WTC11 (cell line): ENCODE results near the gene TTLL11. TPM values are rescaled to one million over a fixed set of nuclear protein-coding genes. Genes with fewer than 3 reads are reported as not detected.

Source experiments
- ATAC-seq: fragments of 200-7000 bp; cut with Tn5 transposase; 2 replicates; pipeline ENCODE4 v1.10.0; 2021; ENCODE audit warnings: mild to moderate bottlenecking, moderate library complexity
- CTCF ChIA-PET: fragments of 300-600 bp; sonication (Branson Sonifier 250); formaldehyde crosslinking; loops from one replicate; lab custom pipeline; 2021; ENCODE audit warnings: antibody characterized with exemption; lab: Charles Lee
- POLR2A ChIA-PET: fragments of 350-600 bp; sonication (Branson Sonifier 250); formaldehyde crosslinking; loops from one replicate; lab custom pipeline; 2021; ENCODE audit warnings: antibody characterized with exemption; lab: Charles Lee
- DNase-seq: peaks from one replicate; pipeline ENCODE4 v3.0.0; 2021; ENCODE audit warnings: low spot score
- H3K27ac Mint-ChIP-seq: 2 replicates; pipeline ENCODE4 v1.8.0; 2021; ENCODE audit warnings: mixed read lengths
- H3K27me3 Mint-ChIP-seq: 2 replicates; pipeline ENCODE4 v1.8.0; 2021; ENCODE audit warnings: low read depth, mild to moderate bottlenecking, moderate library complexity, mixed read lengths
- H3K36me3 Mint-ChIP-seq: 2 replicates; pipeline ENCODE4 v1.8.0; 2021; ENCODE audit warnings: mixed read lengths
- H3K4me1 Mint-ChIP-seq: 2 replicates; pipeline ENCODE4 v1.8.0; 2022; ENCODE audit warnings: mixed read lengths
- H3K4me3 Mint-ChIP-seq: 2 replicates; pipeline ENCODE4 v1.8.0; 2021; ENCODE audit warnings: mild to moderate bottlenecking, moderate library complexity, mixed read lengths
- H3K9me3 Mint-ChIP-seq: 2 replicates; pipeline ENCODE4 v1.8.0; 2021; ENCODE audit warnings: mixed read lengths
- ATF3 ChIP-seq: sonication (generic); formaldehyde crosslinking; conservative IDR thresholded peaks from 2 replicates; pipeline ENCODE4 v1.8.1; 2022; ENCODE audit warnings: mild to moderate bottlenecking, missing genetic modification reagents
- ATF6 ChIP-seq: sonication (generic); formaldehyde crosslinking; IDR thresholded peaks from 2 replicates; pipeline ENCODE4 v1.8.1; 2023; ENCODE audit warnings: mild to moderate bottlenecking, missing genetic modification reagents
- EMX1 ChIP-seq: fragments of 250-450 bp; sonication (Bioruptor Pico); IDR thresholded peaks from 2 replicates; pipeline ENCODE4 v1.8.0; 2021; ENCODE audit warnings: mild to moderate bottlenecking
- ESRRA ChIP-seq: sonication (generic); formaldehyde crosslinking; IDR thresholded peaks from 2 replicates; pipeline ENCODE4 v1.8.1; 2022; ENCODE audit warnings: mild to moderate bottlenecking, missing genetic modification reagents, borderline replicate concordance
- GRHL2 ChIP-seq: fragments of 250-450 bp; sonication (Bioruptor Pico); IDR thresholded peaks from 2 replicates; pipeline ENCODE4 v1.8.0; 2022; ENCODE audit warnings: mild to moderate bottlenecking, moderate library complexity; ENCODE audit not compliant: insufficient replicate concordance, severe bottlenecking
- GTF2I ChIP-seq: fragments of 250-450 bp; sonication (Bioruptor Pico); conservative IDR thresholded peaks from 2 replicates; pipeline ENCODE4 v1.4.0; 2021; ENCODE audit warnings: mild to moderate bottlenecking
- IRF1 ChIP-seq: sonication (generic); formaldehyde crosslinking; IDR thresholded peaks from 2 replicates; pipeline ENCODE4 v1.8.0; 2023; ENCODE audit warnings: missing genetic modification reagents
- MAX ChIP-seq: sonication (generic); formaldehyde crosslinking; IDR thresholded peaks from 2 replicates; pipeline ENCODE4 v1.8.0; 2022; ENCODE audit warnings: mild to moderate bottlenecking, missing genetic modification reagents
- RELA ChIP-seq: sonication (generic); formaldehyde crosslinking; IDR thresholded peaks from 2 replicates; pipeline ENCODE4 v1.8.1; 2022; ENCODE audit warnings: missing genetic modification reagents, mild to moderate bottlenecking, borderline replicate concordance
- SOX15 ChIP-seq: fragments of 250-450 bp; sonication (Bioruptor Pico); IDR thresholded peaks from 2 replicates; pipeline ENCODE4 v1.9.0; 2021; ENCODE audit warnings: mild to moderate bottlenecking
- USF1 ChIP-seq: sonication (generic); formaldehyde crosslinking; IDR thresholded peaks from 2 replicates; pipeline ENCODE4 v1.8.0; 2022; ENCODE audit warnings: mild to moderate bottlenecking, missing genetic modification reagents
- ZNF512 ChIP-seq: sonication (generic); formaldehyde crosslinking; IDR thresholded peaks from 2 replicates; pipeline ENCODE4 v1.8.1; 2022; ENCODE audit warnings: missing genetic modification reagents, borderline replicate concordance
- ZNF532 ChIP-seq: fragments of 250-450 bp; sonication (Bioruptor Pico); IDR thresholded peaks from 2 replicates; pipeline ENCODE4 v1.9.0; 2021; ENCODE audit warnings: mild to moderate bottlenecking, borderline replicate concordance
- total RNA-seq: library from RNA; stranded (reverse); gene quantifications from 3 replicates; pipeline ENCODE4 v1.2.3, GENCODE V29; 2021

TTLL11 gene
- total RNA-seq, 1 experiment from 2014 or later = 1.1 TPM

GRCh38 chr9:122031157-122031556, 62.0 kb downstream of the TTLL11 start (continued):
- TF ChIP-seq RELA (CRISPR knock-in tag) = no peak
- no peak for TF ChIP-seq GRHL2 (CRISPR knock-in tag)
- TF ChIP-seq SOX15 (CRISPR knock-in tag) = no peak

GRCh38 chr9:122030357-122030756, 62.8 kb downstream of the TTLL11 start:
- no peak overlapping the region for H3K4me3 Mint-ChIP-seq
- no peak for TF ChIP-seq IRF1 (CRISPR knock-in tag)
- TF ChIP-seq EMX1 = no peak
- TF ChIP-seq ESRRA (CRISPR knock-in tag) = no peak
- no peak for TF ChIP-seq GTF2I (CRISPR knock-in tag)
- no peak for TF ChIP-seq USF1
- no peak for TF ChIP-seq ATF6 (CRISPR knock-in tag)
- DNase-seq (no peak), ATAC-seq (no peak)
- no peak overlapping the region for H3K27ac Mint-ChIP-seq
- H3K4me1 Mint-ChIP-seq = peaks cover 22% of the 10 kb centered on the region
- ChIA-PET CTCF (no interaction called here), POLR2A (no interaction called here)
- H3K9me3 Mint-ChIP-seq = no peaks in the 10 kb centered on the region
- no peaks in the 10 kb centered on the region for H3K36me3 Mint-ChIP-seq
- H3K27me3 Mint-ChIP-seq = peaks cover 7% of the 10 kb centered on the region; the same call in 1 of the 2 replicates

- no peak for DNase-seq
- no peak for ATAC-seq
- peaks cover 19% of the 10 kb centered on the region for H3K4me1 Mint-ChIP-seq
- H3K9me3 Mint-ChIP-seq = no peaks in the 10 kb centered on the region
- CTCF ChIA-PET = no interaction called here
- peaks cover 7% of the 10 kb centered on the region; the same call in 1 of the 2 replicates for H3K27me3 Mint-ChIP-seq
- no peaks in the 10 kb centered on the region for H3K36me3 Mint-ChIP-seq
- no peak overlapping the region for H3K27ac Mint-ChIP-seq
- POLR2A ChIA-PET = no interaction called here
- no peak overlapping the region for H3K4me3 Mint-ChIP-seq
- TF ChIP-seq ZNF532 (CRISPR knock-in tag) (no peak), ZNF512 (CRISPR knock-in tag) (no peak), ATF3 (CRISPR knock-in tag) (no peak), MAX (CRISPR knock-in tag) (no peak)
Observed at GRCh38 chr9:122029898-122030297, 63.2 kb downstream of the TTLL11 start.
